Transverse colon (tissue), 4 donors: Measurements from ENCODE around the gene GRIN2A.

Source experiments
- POLR2A ChIP-seq: fragments of 450-650 bp; IDR thresholded peaks from one replicate; pipeline ENCODE4 v1.6.1; 2016; ENCODE audit warnings: antibody characterized with exemption, mild to moderate bottlenecking, moderate library complexity
- POLR2AphosphoS5 ChIP-seq, 3 donors: sonication (generic); formaldehyde crosslinking; IDR thresholded peaks; one replicate each; pipeline ENCODE4 v1.6.1; 2016; ENCODE audit warnings: antibody characterized with exemption in 3 of 3
- TF ChIP-seq, protein P1 (sequence below), 5 experiments: fragments of 200-600 bp in 3 of 5; fragments of 450-650 bp in 2 of 5; sonication (generic) in 3 of 5; IDR thresholded peaks; 1 replicate in 2 of 5; 2 replicates in 3 of 5; pipeline ENCODE4 v1.5.1; 2016 to 2017; ENCODE audit warnings: antibody characterized with exemption in 5 of 5, inconsistent platforms in 3 of 5, mild to moderate bottlenecking in 2 of 5, moderate library complexity in 1 of 5

DNA sequence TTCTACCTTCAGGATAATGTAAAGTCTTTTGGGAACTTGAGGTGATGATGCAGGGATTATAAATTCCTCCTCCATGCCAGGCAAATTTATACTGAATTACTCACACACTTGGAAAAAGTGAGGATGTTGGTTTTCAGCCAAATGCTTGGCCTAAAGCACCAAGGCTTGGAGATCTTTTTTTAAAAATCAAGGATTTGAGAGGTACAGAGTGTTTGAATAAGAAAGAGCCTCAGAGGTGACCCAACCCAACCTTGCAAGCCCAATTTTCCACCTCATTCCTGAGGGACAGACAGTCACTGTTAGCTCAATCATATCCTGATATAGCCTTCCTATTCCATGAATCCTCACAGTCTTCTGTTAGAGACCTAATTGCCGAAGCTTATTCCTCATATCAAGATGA is 14.0 kb downstream of the GRIN2A start:
- TF ChIP-seq, protein P1, sequence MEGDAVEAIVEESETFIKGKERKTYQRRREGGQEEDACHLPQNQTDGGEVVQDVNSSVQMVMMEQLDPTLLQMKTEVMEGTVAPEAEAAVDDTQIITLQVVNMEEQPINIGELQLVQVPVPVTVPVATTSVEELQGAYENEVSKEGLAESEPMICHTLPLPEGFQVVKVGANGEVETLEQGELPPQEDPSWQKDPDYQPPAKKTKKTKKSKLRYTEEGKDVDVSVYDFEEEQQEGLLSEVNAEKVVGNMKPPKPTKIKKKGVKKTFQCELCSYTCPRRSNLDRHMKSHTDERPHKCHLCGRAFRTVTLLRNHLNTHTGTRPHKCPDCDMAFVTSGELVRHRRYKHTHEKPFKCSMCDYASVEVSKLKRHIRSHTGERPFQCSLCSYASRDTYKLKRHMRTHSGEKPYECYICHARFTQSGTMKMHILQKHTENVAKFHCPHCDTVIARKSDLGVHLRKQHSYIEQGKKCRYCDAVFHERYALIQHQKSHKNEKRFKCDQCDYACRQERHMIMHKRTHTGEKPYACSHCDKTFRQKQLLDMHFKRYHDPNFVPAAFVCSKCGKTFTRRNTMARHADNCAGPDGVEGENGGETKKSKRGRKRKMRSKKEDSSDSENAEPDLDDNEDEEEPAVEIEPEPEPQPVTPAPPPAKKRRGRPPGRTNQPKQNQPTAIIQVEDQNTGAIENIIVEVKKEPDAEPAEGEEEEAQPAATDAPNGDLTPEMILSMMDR (IDR thresholded peaks at IDR 0.05) = no peak
- TF ChIP-seq POLR2A (no peak), POLR2AphosphoS5 (IDR thresholded peaks at IDR 0.05) (no peak)
